COLO668 (cell line): ENCODE measurements around the gene KBTBD2.
"Not testable (repeated sequence)": the region's sequence is repeated elsewhere in the genome, so short reads cannot be mapped to it uniquely, and the experiment has no call there.

Source experiments
- DNase-seq: peaks from one replicate; lab custom pipeline; 2025; ENCODE audit not compliant: unreplicated experiment; lab: John Stamatoyannopoulos, UW

Gene KBTBD2

DNA sequence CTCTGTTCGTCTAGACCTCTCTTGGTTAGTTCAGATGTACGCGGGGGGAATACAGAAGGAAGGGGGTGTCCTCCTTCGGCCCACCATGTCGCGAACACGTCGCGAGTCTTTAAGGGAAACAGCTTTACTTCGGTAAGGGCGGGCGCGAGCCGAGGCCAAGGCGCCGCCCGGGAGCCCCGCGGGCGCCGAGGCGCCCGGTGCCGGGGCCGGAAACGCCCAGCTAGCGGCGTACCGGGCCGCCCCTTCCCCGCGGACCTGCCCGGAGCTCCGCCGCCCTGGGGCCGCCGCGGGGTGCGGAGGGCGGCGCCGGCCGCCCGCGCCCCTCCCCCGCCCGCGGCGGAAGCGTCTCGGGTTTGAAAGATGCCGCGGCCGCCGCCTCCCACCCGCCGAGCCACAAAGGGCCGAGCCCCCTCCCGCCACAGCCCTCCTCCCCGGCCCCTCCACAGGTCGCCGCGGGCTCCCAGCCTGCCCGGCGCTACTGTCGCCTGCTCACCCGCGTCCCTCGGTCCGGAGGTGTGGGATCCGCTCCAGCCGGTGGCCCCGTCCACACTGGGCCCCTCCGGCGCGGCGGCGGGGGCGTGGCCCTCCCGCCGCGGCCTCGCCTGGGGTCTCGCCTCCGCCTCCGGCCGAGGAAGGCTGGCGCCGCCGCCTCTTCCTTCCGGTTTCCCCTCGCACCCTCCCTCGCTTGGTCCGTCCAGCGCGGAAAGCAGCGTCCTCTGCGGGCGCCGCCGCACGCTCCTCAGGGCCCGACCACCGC lies at the start of gene KBTBD2:
TSS of gene KBTBD2 (minus strand) at position 718 of the 757 bp plus-strand sequence. CDS start 12,156 bp downstream, outside the sequence.
- DNase-seq, result peak; percentile 99

DNA sequence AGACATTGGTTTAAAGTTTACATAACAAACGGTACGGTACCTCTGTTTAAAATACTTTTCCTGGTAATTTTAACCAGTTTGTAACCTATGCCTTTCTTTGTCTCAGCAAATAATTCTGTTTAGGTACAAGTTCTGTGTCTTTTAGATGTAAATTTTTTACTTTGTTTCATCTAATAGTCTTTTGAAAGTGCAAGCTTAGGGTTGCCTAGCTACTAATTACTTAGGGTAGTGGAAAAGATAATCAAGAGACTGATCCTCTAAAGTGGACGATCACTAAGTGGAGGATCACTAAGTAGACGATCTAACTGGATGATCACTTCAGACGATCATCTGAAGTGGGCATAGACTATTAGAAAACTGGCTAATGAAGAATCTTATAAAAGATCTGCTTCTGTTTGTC lies 49.6 kb upstream of the KBTBD2 start:
- DNase-seq, result no peak

DNA sequence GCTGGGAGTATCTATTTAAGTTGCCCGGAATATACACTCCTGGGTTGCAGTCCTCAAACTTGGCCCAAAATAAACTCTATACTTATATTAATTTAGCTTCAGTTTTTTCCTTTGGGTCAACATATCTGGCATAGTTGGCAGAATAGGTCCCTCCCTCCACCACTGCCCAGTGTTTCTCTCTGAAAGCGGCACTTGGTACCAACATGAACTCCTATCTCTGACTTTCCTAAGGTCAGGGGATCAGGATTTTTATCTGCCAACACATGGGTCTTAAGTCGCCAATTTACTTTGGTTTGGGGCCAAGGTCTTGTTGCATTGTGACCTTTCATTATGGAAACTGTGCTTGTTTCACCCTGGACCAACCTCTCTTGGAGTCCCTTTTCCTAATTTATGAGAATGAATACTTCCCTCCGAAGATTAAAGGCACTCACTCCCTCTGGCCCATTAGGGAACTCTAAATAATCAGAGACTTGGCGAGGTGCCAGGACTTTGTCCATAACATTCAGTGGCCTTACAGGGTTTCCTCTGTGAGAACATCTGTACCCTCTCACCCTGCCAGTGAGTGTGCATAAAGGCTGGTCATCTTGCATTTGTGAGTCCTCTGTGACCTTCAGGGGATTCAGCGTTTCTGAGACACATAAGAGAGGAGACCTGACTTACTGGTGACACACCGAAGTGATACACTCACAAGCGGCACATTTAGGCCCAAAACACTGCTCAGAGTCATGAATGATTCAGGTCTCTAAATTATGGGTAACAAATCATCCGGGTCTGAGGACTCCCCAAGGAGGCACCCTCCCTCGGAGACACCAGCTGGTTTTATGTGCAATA lies 46.0 kb upstream of the KBTBD2 start:
- DNase-seq, result peak; percentile 90

DNA sequence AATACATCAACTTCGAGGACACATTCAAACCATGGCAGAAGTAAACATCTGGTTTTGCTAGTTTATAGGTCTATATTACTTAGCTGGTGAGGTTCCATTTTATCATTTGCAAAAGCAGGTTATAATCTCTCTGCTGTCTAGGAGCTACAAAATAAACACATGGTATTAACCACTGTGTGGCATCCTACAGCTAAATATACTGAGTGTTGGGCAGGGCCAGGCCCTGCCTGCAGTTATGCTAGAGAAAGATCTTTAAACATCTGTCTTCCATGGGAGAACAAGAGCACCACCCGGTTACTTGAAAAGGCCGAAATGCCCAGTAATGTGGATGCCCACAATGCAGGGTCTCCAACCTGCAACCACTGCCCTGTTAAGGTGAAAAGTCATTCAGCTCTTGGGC lies 45.1 kb upstream of the KBTBD2 start:
- DNase-seq, result no peak

DNA sequence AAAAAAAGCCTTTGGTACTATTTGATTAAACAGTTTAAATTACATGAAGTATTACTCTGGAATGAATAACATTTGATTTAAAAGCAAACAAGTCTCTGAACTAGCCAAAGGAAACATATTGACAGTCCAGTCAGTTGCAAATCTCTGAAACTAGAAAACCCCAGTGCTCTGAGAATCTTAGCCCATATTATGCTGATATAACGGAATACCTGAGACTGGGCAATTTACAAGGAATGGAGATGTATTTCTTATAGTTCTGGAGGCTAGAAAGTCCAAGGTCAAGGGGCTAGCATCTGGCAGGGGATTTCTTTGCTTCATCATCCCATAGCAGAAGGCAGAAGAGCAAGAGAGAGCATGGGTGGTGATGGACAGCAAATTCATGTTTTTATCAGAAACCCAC lies 44.0 kb upstream of the KBTBD2 start:
- DNase-seq, result no peak

DNA sequence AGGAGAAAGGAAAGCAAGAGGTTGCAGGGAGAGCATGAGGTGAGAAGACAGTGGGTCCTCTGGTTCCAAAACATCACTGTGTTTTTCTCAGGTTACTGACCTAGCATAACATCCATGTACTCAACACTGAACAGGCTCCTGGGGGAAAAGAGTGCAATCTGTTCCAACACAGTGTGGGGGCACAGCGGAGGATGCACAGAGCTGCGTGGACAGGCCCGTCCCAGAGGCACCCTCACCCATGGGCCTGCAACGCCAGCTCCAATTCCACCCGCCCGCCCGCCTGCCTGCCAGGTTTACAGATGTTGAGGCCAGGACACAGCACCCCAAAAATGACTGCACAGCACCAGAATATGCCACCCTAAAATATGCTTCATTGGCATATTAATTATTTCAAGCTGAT lies 38.8 kb upstream of the KBTBD2 start:
- no peak for DNase-seq

DNA sequence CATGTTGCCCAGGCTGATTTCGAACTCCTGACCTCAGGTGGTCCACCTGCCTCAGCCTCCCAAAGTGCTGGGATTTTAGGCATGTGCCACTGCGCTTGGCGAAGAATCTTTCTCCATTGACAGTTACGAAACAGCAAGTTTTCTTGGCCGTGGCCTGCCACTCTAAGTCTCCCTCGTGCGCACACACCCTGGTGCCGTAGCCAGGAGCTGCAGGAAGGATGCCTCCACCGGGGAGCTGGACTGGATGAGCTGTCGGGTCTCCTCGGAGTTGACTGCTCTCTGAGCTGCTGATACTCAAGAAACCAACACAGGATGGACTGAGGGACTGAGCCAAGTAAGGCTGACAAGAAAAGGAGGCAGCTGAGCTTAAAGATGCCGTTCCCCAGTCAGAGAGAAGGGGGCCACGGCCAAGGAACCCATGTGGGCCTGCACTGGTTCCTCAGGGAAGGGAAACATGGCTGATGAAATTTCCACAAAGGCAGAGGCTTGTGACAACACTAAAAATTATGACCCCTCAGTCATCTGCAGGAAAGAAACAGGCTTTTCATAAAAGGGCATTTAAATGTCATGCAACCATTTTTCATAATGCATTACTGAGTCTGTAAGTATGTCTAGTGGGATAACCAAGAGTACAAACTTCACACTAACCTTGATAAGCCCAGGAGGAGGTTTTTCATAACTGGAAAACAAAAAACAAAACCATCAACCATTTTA lies 38.0 kb upstream of the KBTBD2 start:
- no peak for DNase-seq

DNA sequence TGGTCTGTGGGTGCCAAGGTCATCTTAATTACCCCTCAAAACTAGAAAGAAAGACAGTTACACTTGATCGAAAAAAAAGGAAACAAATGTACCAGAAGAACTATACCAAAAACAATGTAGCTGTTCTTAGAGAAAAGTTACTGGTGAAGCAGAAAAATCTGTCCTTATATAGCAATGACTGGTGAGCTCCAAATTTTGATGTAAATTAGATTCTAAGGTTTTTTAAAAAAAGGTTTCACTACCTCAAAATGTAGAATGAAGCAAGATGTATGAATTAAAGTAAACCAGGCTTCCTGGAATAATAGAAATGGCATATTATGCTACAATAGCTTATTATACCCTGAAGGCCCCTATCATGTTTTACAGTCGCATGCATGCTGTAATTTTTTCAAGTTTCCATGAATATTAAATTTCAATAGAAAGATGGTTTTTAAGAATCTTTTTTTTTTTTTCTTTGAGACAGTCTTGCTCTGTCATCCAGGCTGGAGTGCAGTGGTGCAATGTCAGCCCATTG lies 37.3 kb upstream of the KBTBD2 start:
- no peak for DNase-seq

DNA sequence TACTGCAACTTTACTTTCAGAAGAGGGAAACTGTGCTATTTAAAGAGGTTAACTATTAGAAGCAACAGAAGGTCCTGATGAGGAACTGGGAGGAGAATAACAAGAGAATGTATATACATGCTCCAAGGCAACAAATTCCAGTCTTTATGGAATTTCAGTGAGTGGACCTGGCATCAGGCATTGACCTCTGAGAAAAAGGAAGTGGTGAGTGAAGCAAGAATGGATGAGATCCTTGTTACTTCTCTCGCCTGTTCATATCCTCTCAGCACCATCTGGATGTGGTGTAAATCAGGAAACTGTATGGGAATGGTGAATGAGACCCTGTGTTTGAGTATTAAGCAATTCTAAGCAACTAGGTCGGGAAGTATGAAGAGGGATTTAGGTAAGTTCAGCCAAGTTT lies 30.3 kb upstream of the KBTBD2 start:
- DNase-seq, result no peak

DNA sequence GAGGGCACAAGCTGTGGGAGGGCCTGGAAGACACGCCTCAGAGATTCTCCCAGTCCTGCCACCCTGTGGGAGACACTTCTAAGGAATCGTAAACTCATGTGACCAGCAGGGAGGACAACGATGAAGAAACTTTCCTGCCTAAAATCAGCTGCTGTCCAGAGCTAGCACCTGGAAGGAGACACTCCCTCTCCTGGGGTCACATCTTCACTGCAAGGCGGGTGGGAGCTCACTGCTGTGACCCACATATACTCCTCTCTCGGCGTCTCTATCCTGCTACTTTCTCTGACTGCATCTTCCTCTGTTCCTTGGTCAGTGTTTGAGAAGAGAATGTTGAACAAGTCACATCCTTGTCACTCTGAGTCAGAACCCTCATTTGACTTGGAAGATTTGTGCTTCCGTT lies 25.4 kb upstream of the KBTBD2 start:
- not testable (repeated sequence) for DNase-seq

DNA sequence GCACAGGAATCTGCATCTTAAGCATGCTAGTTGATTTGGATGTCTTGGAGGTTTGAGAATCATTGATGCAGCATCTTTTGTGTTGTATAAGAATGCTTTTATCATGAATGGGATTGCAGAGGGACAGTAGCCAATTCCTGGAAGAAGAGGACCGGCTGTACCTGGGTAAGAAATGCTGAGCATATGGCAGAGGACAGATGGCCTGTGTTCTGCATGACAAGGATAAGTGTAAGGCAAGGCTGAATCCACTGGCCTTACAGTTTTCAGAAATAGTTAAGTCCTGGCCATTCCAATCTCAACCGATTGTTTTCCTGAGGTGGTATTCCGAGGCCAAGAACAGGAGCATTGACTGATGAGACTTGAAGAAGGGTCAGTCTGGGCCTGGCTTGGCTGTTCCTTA lies 24.4 kb upstream of the KBTBD2 start:
- no peak for DNase-seq

DNA sequence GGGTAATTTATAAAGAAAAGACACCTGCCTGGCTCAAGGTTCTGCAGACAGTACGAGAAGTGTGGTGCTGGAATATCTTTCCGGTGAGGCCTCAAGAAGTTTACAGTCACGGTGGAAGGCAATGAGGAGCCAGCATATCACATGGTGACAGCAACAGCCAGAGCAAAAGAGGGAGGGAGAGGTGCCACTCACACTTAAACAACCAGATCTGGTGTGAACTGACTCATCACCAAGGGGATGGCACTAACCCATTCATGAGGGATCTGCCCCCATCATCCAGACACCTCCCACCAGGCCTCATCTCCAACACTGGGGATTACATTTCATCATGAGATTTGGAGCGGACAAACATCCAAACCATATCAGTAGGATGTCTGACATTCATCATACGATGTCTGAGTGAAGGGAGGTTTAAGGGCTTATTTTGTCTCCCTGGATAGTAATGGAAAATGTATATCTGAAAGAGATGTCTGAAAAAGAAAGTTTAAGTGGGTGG lies 23.5 kb upstream of the KBTBD2 start:
- no peak for DNase-seq

DNA sequence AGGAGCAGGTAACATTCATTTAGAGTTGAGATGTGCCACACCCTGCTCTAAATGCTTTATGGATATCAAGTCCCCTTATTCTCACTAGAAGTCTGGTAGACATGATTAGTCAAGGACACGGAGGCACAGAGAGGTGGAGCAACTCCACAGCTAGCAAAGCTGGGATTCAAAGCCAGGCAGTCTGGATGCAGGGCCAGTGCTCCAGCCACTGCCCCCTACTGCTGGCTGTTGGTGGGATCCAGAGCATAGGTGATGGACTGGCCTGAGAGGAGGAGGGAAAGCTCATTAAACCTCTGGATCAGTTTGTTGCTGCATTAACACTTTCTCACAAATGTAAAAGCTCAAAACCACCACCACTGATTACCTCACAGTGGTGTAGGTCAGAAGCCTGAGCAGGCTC lies 22.6 kb upstream of the KBTBD2 start:
- DNase-seq, result no peak

DNA sequence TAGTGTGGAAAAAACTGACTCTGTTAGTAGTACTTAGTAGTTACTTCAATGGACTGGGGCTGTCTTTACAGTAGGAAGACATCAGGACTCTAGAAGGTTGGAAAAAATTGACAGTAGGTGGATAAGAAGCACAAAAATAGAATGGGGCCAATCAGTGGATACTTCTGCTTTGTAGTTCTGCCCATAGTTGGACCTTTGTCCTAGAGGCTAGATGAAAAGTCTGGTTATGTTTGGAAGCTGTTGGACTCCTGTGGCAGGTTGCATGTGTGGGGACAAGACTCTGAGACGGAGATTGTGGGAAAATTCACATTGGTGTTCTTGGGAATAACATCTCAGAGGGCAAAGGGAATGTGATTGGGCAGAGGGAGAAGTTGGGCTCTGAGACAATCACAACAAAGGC lies 18.6 kb upstream of the KBTBD2 start:
- DNase-seq, result no peak

DNA sequence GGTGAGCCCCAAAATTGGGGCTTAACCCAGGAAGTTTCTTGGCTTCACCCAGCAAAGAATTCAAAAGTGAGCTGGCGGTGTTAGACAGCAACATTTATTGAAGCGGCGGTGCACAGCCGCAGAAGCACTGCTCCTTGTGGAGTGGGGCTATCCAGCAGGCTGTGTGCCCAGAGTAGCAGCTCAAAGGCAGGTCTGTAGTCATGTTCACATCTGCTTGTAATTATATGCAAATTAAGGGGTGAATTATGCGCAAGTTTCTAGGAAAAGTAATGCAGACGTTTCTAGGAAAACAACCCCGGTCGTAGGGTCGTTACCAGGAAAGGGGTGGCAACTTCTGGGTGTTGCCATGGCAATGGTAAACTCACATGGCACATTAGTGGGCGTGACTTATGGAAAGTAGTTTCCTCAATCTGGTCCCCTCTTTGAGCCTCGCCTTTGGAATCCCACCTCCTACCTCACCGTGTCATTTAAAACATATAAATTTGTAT lies 13.7 kb upstream of the KBTBD2 start:
- no peak for DNase-seq

DNA sequence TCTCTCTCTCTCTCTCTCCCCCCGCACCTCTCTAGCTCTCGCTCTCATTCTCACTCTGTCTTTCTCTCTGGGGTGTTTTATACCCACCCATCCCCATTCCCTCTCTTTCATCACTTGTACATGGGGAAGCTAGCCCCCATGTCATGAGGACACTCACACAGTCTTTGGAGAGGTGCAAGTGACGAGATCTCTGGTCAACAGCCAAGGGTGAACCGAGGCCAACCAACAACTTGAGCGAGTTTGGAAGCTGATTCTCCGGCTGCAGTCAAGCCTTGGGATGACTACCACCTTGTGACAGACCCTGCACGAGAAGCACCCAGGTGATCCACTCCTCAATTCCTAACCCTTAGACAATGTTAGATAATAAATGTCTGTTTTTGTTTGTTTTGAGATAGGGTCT lies 10.1 kb upstream of the KBTBD2 start:
- DNase-seq, result no peak

DNA sequence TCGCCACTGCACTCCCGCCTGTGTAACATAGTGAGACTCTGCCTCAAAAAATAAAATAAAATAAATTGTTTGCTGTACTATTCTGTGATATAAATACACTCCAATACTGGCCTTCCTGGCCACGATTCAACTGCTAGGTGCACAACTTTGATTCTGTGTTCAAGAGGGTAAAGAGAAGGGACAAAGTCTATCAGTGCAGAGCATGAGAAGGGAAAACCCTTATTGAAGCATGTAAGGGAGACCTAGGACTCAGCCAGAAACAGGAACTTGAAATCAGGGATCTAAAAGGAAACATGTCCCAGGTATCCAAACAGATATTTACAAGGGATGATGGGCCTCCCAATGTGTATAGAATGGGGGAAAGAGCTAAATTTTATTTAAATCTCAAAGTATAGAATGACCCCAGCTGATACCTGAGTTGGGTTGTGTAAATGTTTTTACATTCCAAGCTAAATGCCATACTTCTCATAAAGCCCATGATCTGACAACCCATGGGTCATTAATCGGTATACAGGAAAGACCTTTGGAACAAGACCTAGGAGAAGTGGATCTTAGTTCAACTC lies 9.0 kb upstream of the KBTBD2 start:
- no peak for DNase-seq

DNA sequence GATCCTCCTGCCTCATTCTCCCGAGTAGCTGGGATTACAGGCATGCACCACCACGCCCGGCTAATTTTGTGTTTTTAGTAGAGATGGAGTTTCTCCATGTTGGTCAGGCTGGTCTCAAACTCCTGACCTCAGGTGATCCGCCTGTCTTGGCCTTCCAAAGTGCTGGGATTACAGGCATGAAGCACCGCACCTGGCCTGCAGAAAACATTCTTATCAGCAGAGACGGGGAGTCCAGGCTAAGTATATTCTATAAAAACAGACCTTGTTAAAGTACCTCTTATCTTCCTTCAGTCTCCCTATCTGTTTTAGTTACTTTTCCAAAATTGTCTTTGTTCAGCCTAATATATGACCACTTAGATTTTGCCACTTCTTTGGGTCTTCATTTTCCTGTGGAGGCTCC lies 5.8 kb upstream of the KBTBD2 start:
- DNase-seq, result not testable (repeated sequence)

DNA sequence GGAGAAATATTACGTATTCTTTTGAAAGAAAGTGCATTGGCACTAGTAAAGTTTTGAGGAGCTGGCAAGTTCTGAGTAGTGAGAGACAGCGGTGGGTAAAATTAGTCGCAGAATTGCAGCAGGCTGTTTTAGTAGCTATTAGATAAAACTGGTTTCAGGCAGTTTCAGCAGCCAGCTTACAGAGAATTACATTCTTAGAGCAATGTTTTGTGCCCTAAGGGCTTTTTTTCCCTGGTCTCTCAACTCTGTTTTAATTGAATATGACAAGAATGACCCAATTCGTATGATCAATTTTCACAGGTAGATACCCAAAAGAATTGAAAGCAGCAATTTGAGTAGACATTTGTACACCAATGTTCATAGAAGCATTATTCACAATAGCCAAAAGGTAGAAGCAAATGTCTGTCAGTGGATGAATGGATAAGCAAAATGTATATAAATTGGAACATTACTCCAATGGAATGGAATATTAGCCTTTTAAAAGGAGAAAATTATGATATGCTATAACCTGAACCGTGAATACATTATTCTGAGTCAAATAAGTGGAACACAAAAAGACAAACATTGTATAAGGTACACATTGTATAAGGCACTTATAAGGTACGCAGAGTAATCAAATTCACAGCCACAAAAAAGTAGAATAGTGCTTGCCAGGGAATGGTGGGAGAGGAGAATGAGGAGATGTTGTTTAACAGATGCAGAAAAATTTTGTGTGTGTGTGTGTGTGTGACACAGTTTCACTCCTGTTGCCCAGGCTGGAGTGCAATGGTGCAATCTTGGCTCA lies 5.2 kb upstream of the KBTBD2 start:
- DNase-seq, result no peak

DNA sequence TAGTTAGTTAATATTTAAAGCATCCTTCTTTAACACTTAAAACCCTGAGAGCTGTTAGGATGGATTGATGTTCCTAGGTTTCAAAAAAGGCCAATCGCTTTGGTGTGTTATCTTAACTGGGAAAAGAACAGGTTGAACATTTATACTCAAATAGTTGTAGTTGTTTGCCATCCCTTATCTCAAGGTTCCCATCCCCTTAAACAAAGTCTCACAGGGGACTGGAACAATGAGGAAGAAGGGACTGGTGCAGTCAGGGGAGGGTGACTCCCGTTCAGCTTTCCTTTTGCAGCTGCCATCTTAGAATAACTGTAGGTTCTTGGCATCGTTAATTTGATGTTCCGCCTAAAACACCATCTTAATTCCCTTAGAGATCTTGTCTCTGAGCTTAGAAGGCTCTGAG lies 2.6 kb upstream of the KBTBD2 start:
- DNase-seq, result no peak
